AG04450 (cell line): Measurements from ENCODE around the gene TGFA. TPM values are rescaled to one million over a fixed set of nuclear protein-coding genes. Genes with fewer than 3 reads are reported as not detected.

Source experiments
- CTCF ChIA-PET: fragments of 300-600, 350-600 bp; formaldehyde crosslinking; extraction: SDS; loops from one replicate; lab custom pipeline; 2022; ENCODE audit warnings: antibody characterized with exemption, inconsistent platforms; lab: Charles Lee
- POLR2A ChIA-PET: fragments of 350-600 bp; formaldehyde crosslinking; extraction: SDS; loops from one replicate; lab custom pipeline; 2021; ENCODE audit warnings: antibody characterized with exemption, inconsistent platforms; lab: Yijun Ruan, JAX
- DNase-seq: peaks from one replicate; pipeline ENCODE4 v3.0.0-alpha.2; 2011; ENCODE audit warnings: low read depth, low spot score
- H3K27ac ChIP-seq: one replicate; pipeline ENCODE4 v1.5.1; 2012; ENCODE audit warnings: low read depth, low read length, control low read depth
- H3K27me3 ChIP-seq: one replicate; pipeline ENCODE4 v1.6.0; 2012; ENCODE audit warnings: low read length; ENCODE audit not compliant: control insufficient read depth, insufficient read depth
- H3K4me3 ChIP-seq: 2 replicates; pipeline ENCODE4 v1.5.1; 2011; ENCODE audit warnings: mild to moderate bottlenecking, low read depth, low read length, control low read depth
- H3K9me3 ChIP-seq: 2 replicates; pipeline ENCODE4 v1.5.1; 2012; ENCODE audit warnings: low read length; ENCODE audit not compliant: control insufficient read depth, insufficient read depth
- CTCF ChIP-seq: IDR thresholded peaks from 2 replicates; pipeline ENCODE4 v1.5.1; 2011; ENCODE audit warnings: low read depth, low read length, control low read depth, inconsistent platforms
- polyA plus RNA-seq: library from polyadenylated mRNA; depleted of rRNA; stranded (reverse); fragments of >200 nt; gene quantifications from 2 replicates; pipeline ENCODE4 v1.2.3, GENCODE V29; 2011

The TGFA gene
- polyA plus RNA-seq, 1 experiment = not detected

GRCh38 chr2:70526126-70526525, 27.5 kb downstream of the TGFA start:
- Histone ChIP-seq H3K27ac (no peak overlapping the region), H3K27me3 (no peaks in the 10 kb centered on the region), H3K9me3 (no peaks in the 10 kb centered on the region), H3K4me3 (no peak overlapping the region)
- CTCF ChIA-PET = interaction anchor here (0.6 kb wide), 1 partner anchor 53 kb away, joined by 3 read pairs; no protein-coding TSS in a partner anchor
- no peak for DNase-seq
- TF ChIP-seq CTCF = no peak
- POLR2A ChIA-PET = no interaction called here

- no peak overlapping the region for H3K27ac ChIP-seq
- no peak for DNase-seq
- ChIA-PET CTCF (no interaction called here), POLR2A (no interaction called here)
- H3K4me3 ChIP-seq = no peak overlapping the region
- no peak for TF ChIP-seq CTCF
- no peaks in the 10 kb centered on the region for H3K27me3 ChIP-seq
- H3K9me3 ChIP-seq = no peaks in the 10 kb centered on the region
Observed at GRCh38 chr2:70525032-70525431, 28.6 kb downstream of the TGFA start.

GRCh38 chr2:70523996-70524965, 29.3 kb downstream of the TGFA start:
- CTCF ChIA-PET = no interaction called here
- no peak for DNase-seq
- Histone ChIP-seq H3K27me3 (no peaks in the 10 kb centered on the region), H3K4me3 (no peak overlapping the region), H3K9me3 (no peaks in the 10 kb centered on the region), H3K27ac (no peak overlapping the region)
- no peak for TF ChIP-seq CTCF
- POLR2A ChIA-PET = no interaction called here

- CTCF ChIA-PET = no interaction called here
- DNase-seq = no peak
- no peak for TF ChIP-seq CTCF
- Histone ChIP-seq H3K4me3 (no peak overlapping the region), H3K27ac (no peak overlapping the region), H3K9me3 (no peaks in the 10 kb centered on the region), H3K27me3 (no peaks in the 10 kb centered on the region)
- POLR2A ChIA-PET = no interaction called here
Observed at GRCh38 chr2:70523672-70523995, 30.0 kb downstream of the TGFA start.

GRCh38 chr2:70522627-70523026, 31.0 kb downstream of the TGFA start:
- no peaks in the 10 kb centered on the region for H3K27me3 ChIP-seq
- no peak overlapping the region for H3K27ac ChIP-seq
- POLR2A ChIA-PET = no interaction called here
- TF ChIP-seq CTCF = no peak
- CTCF ChIA-PET = no interaction called here
- no peak for DNase-seq
- no peaks in the 10 kb centered on the region for H3K9me3 ChIP-seq
- no peak overlapping the region for H3K4me3 ChIP-seq
